Subcutaneous adipose tissue (tissue), 4 donors: Measurements from ENCODE around the gene FXYD5. TPM values are rescaled to one million over a fixed set of nuclear protein-coding genes. Genes with fewer than 3 reads are reported as not detected.

Experiments
- total RNA-seq, 4 donors: library from RNA; depleted of rRNA; stranded (reverse); fragments of >200 nt; gene quantifications; one replicate each; pipeline ENCODE4 v1.1.0, GENCODE V29; 2016
- TF ChIP-seq, protein P1 (sequence below): fragments of 450-650 bp; IDR thresholded peaks from one replicate; pipeline ENCODE4 v1.5.1; 2016; ENCODE audit warnings: low read depth, mild to moderate bottlenecking, control low read depth, antibody characterized with exemption, moderate library complexity

FXYD5 gene
- total RNA-seq, 4 donors from 2014 or later, result 43.7 to 120 (median 52.4) TPM

GRCh38 chr19:35164418-35164817, 9.9 kb downstream of the FXYD5 start:
- TF ChIP-seq, protein P1, sequence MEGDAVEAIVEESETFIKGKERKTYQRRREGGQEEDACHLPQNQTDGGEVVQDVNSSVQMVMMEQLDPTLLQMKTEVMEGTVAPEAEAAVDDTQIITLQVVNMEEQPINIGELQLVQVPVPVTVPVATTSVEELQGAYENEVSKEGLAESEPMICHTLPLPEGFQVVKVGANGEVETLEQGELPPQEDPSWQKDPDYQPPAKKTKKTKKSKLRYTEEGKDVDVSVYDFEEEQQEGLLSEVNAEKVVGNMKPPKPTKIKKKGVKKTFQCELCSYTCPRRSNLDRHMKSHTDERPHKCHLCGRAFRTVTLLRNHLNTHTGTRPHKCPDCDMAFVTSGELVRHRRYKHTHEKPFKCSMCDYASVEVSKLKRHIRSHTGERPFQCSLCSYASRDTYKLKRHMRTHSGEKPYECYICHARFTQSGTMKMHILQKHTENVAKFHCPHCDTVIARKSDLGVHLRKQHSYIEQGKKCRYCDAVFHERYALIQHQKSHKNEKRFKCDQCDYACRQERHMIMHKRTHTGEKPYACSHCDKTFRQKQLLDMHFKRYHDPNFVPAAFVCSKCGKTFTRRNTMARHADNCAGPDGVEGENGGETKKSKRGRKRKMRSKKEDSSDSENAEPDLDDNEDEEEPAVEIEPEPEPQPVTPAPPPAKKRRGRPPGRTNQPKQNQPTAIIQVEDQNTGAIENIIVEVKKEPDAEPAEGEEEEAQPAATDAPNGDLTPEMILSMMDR, result no peak

DNA sequence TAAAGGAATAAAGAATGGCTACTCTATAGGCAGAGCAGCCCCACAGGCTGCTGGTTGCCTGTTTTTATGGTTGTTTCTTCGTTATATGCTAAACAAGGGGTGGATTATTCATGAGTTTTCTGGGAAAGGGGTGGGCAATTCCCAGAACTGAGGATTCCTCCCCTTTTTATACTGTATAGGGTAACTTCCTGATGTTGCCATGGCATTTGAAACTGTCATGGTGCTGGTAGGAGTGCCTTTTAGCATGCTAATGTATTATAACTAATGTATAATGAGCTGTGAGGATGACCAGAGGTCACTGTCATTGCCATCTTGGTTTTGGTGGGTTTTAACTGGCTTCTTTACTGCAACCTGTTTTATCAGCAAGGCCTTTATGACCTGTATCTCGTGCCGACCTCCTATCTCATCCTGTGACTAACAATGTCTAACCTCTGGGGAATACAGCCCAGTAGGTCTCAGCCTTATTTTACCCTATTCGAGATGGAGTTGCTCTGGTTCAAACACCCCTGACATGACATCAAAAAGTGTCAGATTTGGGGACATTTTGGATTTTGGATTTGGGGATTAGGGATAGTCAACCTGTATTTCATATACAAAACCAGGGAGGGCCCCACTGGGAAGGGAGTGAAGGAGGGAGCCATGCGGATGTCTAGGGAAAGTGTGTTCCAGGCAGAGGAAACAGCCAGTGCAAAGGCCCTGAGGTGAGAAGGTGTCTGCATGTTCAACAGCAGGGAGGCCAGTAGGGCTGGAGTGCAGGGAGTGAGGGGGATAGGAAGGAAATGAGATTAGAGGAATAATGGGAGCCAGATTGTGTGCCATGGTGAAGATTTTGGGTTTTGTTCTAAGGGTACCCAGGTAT, 10.9 kb downstream of the FXYD5 start:
- TF ChIP-seq, protein P1, result no peak

- TF ChIP-seq, protein P1, result no peak
Observed at GRCh38 chr19:35166100-35167063, 11.8 kb downstream of the FXYD5 start.

DNA sequence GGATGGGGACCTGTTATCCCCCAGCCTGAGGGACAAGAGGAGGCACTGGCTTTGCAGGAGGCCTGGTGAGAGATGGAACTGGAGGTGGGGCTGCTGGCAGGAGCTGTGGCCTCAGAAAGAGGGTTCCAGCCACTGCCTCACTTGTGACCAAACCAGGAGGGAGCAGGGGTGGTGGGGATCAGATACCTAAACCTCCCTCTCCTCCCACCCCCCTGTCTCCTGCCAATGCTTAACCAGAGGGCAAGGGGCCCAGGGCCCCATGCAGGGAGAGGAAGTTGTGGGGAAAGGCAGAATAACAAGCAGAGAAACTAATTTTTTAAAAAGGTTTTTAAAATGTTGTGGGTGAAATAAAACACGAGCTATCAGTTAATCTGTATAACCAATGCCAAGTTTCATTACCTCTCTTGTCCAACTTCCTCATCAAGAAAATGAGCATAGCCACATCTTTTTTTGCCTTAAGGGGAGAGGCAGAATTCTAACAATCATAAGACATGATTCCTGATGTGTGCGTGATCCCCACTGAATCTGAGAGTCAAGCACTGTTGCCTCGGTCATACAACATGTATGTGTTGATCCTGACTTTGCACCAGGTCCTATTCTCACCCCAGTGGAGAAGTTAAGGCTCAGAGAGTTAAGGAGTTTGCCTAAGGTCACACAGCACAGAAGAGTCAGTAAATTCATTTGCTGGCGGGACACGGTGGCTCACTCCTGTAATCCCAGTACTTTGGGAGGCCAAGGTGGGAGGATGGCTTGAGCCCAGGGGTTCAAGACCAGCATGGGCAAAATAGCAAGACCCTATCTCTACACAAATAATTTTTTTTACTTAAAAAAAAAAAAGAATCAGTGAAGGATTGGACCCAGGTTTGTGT, 12.9 kb downstream of the FXYD5 start:
- TF ChIP-seq, protein P1, result no peak

DNA sequence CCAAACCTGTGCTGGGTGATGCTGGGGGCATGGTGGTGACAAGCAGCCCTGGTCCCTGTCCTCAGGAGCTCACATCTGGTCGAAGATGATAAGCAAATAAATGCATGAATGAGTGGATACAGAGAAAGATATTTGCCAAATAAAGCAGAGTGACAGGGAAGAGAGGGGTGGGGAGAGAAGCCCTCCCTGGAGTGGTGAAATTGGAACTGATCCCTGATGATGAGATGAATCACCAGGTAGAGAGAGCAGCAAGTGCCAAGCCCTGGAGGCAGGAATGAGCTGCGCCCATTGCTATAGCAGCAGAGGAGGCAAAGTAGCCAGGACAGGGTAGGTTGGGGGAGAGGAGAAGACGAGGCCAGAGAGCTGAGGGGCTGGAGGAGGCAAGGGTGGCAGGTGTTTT, 13.7 kb downstream of the FXYD5 start:
- TF ChIP-seq, protein P1, result no peak

DNA sequence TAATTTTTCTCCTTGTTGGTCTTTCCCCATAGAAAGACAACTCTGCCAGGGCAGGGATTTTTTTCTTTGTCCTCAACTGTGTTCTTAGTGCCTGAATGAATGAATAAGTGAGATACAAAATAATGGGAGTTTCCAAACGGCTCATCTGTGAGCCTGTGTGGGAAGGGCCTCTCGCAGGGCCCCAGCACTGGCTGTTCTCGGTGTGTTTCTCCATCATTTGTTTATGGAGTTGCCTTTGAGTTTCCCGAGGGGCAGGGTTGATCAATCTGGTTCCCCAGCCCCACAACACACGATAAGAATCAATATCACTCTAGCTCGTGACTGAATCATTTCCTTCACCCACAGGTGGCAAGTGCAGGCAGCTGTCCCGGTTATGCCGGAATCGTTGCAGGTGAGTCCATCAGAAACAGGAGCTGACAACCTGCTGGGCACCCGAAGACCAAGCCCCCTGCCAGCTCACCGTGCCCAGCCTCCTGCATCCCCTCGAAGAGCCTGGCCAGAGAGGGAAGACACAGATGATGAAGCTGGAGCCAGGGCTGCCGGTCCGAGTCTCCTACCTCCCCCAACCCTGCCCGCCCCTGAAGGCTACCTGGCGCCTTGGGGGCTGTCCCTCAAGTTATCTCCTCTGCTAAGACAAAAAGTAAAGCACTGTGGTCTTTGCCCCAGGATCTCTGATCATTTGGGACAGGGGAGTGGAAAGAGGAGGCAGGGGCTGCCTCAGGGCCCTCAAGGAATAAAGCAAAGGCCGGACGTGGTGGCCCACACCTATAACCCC, 14.9 kb downstream of the FXYD5 start:
- TF ChIP-seq, protein P1, result no peak
